ENCODE data around the gene TBC1D22A.

DNA sequence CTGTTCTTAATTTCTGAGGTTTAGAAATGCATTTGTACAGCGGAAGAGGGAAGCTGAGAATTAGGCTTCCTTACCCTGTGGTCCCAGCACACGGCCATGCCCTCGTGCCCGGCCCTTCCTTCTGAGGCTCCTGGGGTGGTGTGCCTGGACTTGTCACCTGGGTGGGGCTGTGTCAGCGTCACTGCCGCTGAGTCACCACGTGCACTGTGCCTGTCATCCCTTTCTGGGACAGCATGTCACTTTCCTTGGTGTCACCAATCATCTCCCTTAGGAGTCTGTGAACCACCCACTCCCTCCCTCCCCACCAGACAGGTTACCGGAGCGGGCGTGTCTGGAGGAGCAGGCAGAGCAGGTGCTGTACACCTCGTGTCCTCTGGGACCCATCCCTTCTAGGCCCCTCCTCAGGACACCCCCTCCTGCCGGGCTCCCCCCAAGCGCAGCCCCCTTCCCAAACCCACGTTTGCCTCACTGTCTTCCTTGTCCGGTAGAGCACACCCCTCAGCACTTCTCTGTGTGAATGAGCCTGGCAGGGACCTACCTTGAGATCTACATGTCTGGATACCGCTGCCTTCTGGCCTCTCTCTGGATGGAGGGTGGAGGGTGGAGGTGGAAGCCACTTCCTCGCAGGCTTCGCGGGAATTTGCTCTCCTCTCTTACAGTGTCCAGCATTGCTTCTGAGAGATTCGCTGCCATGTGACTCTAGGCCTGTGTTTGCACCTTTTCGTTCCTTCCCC is 367.6 kb downstream of the TBC1D22A start:
- TF ChIP-seq CTCF (IDR thresholded peaks at IDR 0.05; ENCODE audit: low read depth, low read length) = no peak
- no peak for TF ChIP-seq EZH2phosphoT487 (IDR thresholded peaks at IDR 0.05; ENCODE audit: low read depth)

Measured in OCI-LY3 (cell line).